Skeletal muscle cell (primary cell): Measurements from ENCODE around the gene PDXK.
"Not testable (repeated sequence)": the region's sequence is repeated elsewhere in the genome, so short reads cannot be mapped to it uniquely, and the experiment has no call there.

Experiments
- DNase-seq: peaks from one replicate; pipeline ENCODE4 v3.0.0-alpha.2; 2010; ENCODE audit warnings: low read depth
- H3K4me3 ChIP-seq: 2 replicates; pipeline ENCODE4 v1.5.1; 2011; ENCODE audit warnings: low read depth, mild to moderate bottlenecking, control low read depth, low read length, moderate library complexity

Gene PDXK

GRCh38 chr21:43694437-43695079 lies 24.4 kb upstream of the PDXK start:
- no peak overlapping the region for H3K4me3 ChIP-seq
- no peak for DNase-seq

GRCh38 chr21:43696214-43696613 lies 22.7 kb upstream of the PDXK start:
- no peak overlapping the region for H3K4me3 ChIP-seq
- no peak for DNase-seq

- no peak overlapping the region for H3K4me3 ChIP-seq
- DNase-seq, result no peak
Observed at GRCh38 chr21:43697758-43698643, 20.9 kb upstream of the PDXK start.

GRCh38 chr21:43699492-43699777 lies 19.5 kb upstream of the PDXK start:
- not testable (repeated sequence) for DNase-seq

GRCh38 chr21:43699933-43700599 lies 18.9 kb upstream of the PDXK start:
- H3K4me3 ChIP-seq, result no peak overlapping the region
- DNase-seq, result no peak

More at GRCh38 chr21:43699492-43699777, 19.5 kb upstream of the PDXK start:
- H3K4me3 ChIP-seq, result not testable (repeated sequence)

GRCh38 chr21:43701936-43702784 lies 16.8 kb upstream of the PDXK start:
- no peak for DNase-seq
- H3K4me3 ChIP-seq, result no peak overlapping the region

GRCh38 chr21:43702785-43703034 lies 16.2 kb upstream of the PDXK start:
- H3K4me3 ChIP-seq, result no peak overlapping the region
- no peak for DNase-seq

- DNase-seq, result peak; percentile 77
- H3K4me3 ChIP-seq, result no peak overlapping the region
Observed at GRCh38 chr21:43703035-43703880, 15.7 kb upstream of the PDXK start.

- DNase-seq, result no peak
- H3K4me3 ChIP-seq, result no peak overlapping the region
Observed at GRCh38 chr21:43707462-43707861, 11.5 kb upstream of the PDXK start.

GRCh38 chr21:43708745-43709381 lies 10.1 kb upstream of the PDXK start:
- DNase-seq, result no peak
- H3K4me3 ChIP-seq, result no peak overlapping the region

- DNase-seq, result no peak
- no peak overlapping the region for H3K4me3 ChIP-seq
Observed at GRCh38 chr21:43712268-43712942, 6.5 kb upstream of the PDXK start.

GRCh38 chr21:43713123-43713522 lies 5.8 kb upstream of the PDXK start:
- DNase-seq, H3K4me3 ChIP-seq: not testable (repeated sequence)

- H3K4me3 ChIP-seq, result no peak overlapping the region
- no peak for DNase-seq
Observed at GRCh38 chr21:43716376-43717165, 2.4 kb upstream of the PDXK start.

GRCh38 chr21:43717166-43717853 lies 1.6 kb upstream of the PDXK start:
- no peak overlapping the region for H3K4me3 ChIP-seq
- no peak for DNase-seq

- H3K4me3 ChIP-seq, result peak overlapping the region; percentile 89
- no peak for DNase-seq
Observed at GRCh38 chr21:43717967-43718871, 710 bp upstream of the PDXK start.
